ENCODE results near the gene TPRG1L.
"Not testable (repeated sequence)": the region's sequence is repeated elsewhere in the genome, so short reads cannot be mapped to it uniquely, and the experiment has no call there.

Gene TPRG1L

DNA sequence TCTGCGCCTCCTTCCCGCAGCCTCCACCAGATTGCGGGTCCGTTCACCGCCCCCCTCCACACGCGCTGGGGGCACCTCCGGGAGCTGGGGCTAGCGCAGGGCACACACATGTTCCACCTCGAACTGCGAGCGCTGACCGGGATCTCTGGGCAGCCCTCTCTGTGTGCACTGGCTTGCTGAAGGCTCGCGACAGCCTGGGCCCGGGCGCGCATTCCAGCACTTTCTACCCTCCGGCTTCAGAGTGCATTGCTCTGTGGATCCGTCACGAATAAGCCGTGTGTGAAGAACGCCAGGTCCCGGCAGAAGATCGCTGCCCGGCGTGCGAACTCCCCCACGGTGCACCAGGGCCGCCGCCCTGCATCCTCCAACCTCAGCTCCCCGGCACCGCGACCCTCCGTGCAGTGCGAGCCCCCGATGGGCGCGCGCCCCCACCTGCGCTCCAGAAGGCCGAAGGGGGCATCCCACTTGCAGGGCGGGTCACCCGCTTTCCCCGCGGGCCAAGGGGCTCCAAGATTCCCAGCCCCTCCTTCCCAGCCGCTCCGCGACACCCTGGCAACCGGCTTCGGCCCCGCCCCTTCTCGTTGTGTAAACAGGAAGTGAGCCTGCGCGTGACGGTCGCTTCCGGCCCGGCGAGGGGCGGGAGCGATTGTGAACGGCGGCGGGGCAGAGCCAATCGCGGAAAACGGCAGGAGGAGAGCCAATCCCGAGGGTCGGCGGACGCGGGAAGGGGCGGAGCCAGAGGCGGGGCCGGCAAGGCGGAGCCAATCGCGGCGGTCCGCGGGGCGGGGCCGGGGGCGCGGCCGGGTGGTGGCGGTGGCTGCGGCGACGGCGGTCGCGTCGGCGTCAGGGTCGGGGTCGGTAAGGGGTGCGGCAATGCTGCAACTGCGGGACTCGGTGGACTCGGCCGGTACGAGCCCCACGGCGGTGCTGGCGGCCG is at the start of gene TPRG1L:
TPRG1L (plus strand) TSS at position 816 of the 937 bp plus-strand sequence; CDS start at position 874, 58 bp downstream.
- peak within 1 kb of the TSS; percentile 61 to 96 (median 85) for H3K27ac ChIP-seq
- peak within 1 kb of the TSS; percentile 67 to 97 (median 93) for H3K4me3 ChIP-seq

DNA sequence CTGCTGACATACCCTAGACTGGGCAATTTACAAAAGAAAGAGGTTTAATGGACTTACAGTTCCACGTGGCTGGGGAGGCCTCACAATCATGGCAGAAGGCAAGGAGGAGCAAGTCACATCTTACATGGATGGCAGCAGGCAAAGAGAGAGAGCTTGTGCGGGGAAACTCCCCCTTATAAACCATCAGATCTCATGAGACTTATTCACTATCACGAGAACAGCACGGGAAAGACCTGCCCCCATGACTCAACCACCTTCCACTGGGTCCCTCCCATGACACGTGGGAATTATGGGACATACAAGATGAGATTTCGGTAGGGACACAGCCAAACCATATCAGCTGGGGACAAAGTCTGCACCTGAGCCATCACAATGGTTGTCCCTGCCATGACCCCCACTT is 49.3 kb upstream of the TPRG1L start:
- not testable (repeated sequence) for H3K4me3 ChIP-seq, H3K27ac ChIP-seq

DNA sequence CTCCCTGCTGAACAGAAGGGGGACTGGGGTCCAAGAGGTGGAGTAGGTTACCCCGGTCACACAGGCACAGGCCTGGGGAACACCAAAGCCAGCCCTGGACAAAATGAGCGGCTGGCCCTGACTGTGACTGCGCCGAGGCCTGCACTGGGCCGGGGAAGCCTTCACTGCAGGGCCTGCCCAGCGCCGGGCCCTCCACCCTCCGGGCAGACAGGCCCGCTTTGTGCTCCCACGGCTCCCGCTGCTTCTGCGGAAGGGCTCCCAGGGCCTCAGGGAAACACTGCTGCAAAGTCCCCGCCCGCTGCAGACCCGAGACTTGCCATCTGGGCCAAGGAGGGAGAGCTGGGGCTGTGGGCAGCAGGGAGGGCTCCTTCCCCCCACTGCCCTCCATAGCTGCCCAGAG is 48.8 kb upstream of the TPRG1L start:
- no peak overlapping the region for H3K27ac ChIP-seq
- no peak overlapping the region for H3K4me3 ChIP-seq

GRCh38 chr1:3577300-3577699 is 47.5 kb upstream of the TPRG1L start:
- Histone ChIP-seq H3K27ac (no peak overlapping the region), H3K4me3 (no peak overlapping the region)

GRCh38 chr1:3577711-3578432 is 46.9 kb upstream of the TPRG1L start:
- H3K4me3 ChIP-seq: no peak overlapping the region
- H3K27ac ChIP-seq: no peak overlapping the region

GRCh38 chr1:3578433-3578805 is 46.4 kb upstream of the TPRG1L start:
- Histone ChIP-seq H3K4me3 (no peak overlapping the region), H3K27ac (no peak overlapping the region)

DNA sequence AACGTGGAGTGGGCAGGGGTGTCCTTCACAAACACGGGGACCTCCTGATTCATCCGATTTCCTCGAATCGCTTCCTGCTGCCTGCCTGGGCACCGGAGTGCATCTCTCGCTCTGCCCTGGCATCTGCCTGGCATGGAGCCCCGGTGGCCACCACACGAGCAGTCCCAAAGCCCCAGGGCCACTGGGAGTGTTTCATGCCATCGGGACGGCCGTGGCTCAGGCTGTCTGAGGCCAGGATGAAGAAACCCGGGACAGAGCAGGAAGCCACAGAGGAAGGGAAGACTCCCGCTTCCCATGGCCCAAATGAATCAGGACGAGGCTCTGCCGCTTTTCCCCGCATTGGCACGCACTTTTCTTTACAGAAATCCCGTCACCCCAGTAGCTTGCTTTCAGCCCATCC is 45.9 kb upstream of the TPRG1L start:
- Histone ChIP-seq H3K27ac (no peak overlapping the region), H3K4me3 (no peak overlapping the region)

- Histone ChIP-seq H3K27ac (no peak overlapping the region), H3K4me3 (no peak overlapping the region)
These were observed 45.2 kb upstream of the TPRG1L start for GRCh38 chr1:3579626-3580025.

DNA sequence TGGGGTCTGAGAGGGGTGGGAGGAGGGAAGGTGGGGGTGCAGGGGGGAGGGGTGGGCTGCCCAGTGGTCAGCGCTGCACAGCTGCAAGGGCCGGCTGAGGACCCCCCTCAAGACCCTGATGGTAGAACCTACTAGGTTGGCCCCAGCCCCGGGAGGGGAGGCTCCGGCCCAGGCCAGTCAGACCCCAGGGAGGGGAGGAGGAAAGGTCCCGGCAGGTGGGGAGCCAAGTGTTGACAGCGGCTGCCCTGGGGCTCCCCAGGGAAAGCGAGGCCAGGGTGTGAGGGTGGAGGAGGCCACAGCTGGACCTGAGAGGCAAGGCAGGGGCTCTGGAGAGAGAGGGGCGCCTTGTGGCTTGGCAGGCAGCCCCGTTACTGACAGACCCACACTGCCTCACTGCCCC is 44.6 kb upstream of the TPRG1L start:
- Histone ChIP-seq H3K4me3 (no peak overlapping the region), H3K27ac (no peak overlapping the region)

GRCh38 chr1:3581296-3582036 is 43.3 kb upstream of the TPRG1L start:
- no peak overlapping the region for H3K27ac ChIP-seq
- H3K4me3 ChIP-seq: no peak overlapping the region

DNA sequence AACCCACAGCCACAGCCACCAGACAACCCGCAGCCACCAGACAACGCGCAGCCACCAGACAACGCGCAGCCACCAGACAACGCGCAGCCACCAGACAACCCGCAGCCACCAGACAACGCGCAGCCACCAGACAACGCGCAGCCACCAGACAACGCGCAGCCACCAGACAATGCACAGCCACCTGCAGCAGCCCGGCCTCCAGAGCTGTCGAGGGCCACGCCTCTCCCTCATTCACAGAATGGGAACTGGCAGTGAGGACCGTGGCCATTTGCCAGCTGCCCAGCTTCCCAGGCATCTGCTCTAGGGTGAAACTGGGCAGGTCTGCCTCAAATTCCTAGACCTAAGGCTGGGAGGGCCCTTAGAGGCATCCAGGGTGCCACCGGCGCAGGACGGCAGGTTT is 41.1 kb upstream of the TPRG1L start:
- H3K4me3 ChIP-seq, H3K27ac ChIP-seq: not testable (repeated sequence)

DNA sequence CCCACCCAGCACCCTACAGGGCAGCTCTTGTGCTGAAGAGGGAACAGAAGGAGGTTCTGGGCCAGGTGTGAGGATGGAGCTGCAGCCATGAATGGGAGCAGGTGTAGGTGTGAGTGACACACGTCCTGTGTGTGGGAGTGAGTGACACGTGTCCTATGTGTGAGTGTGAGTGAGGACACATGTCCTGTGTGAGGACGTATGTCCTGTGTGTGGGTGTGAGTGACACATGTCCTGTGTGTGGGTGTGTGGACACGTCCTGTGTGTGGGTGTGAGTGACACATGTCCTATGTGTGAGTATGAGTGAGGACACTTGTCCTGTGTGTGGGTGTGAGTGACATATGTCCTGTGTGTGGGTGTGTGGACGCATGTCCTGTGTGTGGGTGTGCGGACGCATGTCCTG is 39.9 kb upstream of the TPRG1L start:
- Histone ChIP-seq H3K4me3 (no peak overlapping the region), H3K27ac (no peak overlapping the region)

GRCh38 chr1:3585353-3585868 is 39.4 kb upstream of the TPRG1L start:
- not testable (repeated sequence) for H3K4me3 ChIP-seq, H3K27ac ChIP-seq

GRCh38 chr1:3585940-3586568 is 38.8 kb upstream of the TPRG1L start:
- no peak overlapping the region for H3K27ac ChIP-seq
- no peak overlapping the region for H3K4me3 ChIP-seq

GRCh38 chr1:3586986-3587759 is 37.6 kb upstream of the TPRG1L start:
- Histone ChIP-seq H3K27ac (no peak overlapping the region), H3K4me3 (no peak overlapping the region)

DNA sequence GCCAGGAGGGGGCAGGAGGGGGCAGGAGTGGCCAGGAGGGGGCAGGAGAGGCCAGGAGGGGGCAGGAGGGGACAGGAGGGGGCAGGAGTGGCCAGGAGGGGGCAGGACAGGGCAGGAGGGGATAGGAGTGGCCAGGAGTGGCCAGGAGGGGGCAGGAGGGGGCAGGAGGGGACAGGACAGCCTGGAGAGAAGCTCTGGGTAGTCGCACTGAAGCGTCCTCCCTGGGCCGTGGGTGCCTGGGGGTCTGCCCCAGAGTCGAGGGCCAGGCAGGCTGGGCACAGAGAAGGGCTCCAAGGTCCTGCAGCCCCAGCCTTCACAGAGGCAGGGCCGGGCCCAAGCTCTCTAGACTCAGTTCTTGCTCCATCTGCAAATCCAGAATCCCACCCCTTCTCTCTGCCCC is 36.4 kb upstream of the TPRG1L start:
- H3K27ac ChIP-seq: no peak overlapping the region
- H3K4me3 ChIP-seq: no peak overlapping the region

- Histone ChIP-seq H3K27ac (no peak overlapping the region), H3K4me3 (no peak overlapping the region)
These were observed 34.6 kb upstream of the TPRG1L start for GRCh38 chr1:3590139-3590763.

Data from skin epidermis (tissue), 12 donors.